ENCODE measurements around the gene INPP5E.

GRCh38 chr9:136441191-136441680 is 1.6 kb upstream of the INPP5E start:
- TF ChIP-seq CTCF (IDR thresholded peaks at IDR 0.05) (no peak), POLR2A (IDR thresholded peaks at IDR 0.05) (no peak)

All from lower leg skin (tissue), 3 donors.